ENCODE data around the gene RMC1.
"Not testable (repeated sequence)": the region's sequence is repeated elsewhere in the genome, so short reads cannot be mapped to it uniquely, and the experiment has no call there.

The RMC1 gene

DNA sequence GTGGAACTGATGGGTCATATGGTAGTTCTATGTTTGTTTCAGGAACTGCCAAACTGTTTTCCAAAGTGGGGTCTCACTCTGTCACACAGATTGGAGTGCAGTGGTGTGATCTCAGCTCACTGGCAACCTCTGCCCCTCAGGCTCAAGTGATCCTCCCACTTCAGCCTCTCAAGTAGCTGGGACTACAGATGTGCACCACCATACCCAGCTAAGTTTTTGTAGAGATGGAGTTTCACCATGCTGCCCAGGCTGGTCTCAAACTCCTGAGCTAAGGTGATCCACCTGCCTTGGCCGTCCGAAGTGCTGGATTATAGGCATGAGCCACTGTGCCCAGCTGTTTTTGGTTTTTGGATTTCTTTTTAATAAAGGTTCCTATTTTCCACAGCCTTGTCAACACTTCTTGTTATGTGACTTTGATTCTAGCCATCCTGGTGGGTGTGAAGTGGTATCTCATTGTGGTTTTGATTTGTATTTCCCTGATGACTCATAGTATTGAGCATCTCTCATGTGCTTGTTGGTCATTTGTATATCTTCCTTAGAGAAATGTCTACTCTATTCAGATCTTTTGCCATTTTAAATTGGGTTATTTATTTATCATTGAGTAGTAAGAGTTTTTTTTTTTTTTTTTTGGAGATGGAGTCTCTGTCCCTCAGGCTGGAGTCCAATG lies 60.2 kb downstream of the RMC1 start:
- DNase-seq (ENCODE audit: low read depth in 2 of 2) = no peak

DNA sequence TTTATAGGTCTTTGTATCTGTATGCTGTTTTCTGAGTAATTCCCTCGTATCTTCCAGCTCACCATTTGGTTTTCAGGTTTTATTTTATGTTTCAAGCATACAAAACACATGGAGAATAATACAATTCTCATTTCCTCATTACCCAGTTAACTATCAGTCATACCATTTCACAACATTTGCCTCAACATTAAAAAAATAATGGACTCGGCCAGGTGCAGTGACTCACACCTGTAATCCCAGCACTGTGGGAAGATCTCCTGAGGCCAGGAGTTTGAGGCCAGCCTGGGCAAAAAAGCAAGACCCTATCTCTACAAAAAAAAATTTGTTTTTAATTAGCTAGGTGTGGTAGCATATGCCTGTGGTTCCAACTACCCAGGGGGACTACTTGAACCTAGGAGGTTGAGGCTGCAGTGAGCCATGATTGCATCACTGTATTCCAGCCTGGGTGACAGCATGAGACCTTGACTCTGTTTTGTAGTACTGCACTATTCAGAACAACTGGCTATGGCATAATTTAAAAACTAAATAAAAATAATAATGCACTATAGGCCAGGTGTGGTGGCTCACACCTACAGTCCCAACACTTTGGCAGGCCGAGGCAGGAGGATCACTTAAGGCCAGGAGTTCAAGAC lies 62.7 kb downstream of the RMC1 start:
- no peak for DNase-seq (ENCODE audit: low read depth in 2 of 2)

DNA sequence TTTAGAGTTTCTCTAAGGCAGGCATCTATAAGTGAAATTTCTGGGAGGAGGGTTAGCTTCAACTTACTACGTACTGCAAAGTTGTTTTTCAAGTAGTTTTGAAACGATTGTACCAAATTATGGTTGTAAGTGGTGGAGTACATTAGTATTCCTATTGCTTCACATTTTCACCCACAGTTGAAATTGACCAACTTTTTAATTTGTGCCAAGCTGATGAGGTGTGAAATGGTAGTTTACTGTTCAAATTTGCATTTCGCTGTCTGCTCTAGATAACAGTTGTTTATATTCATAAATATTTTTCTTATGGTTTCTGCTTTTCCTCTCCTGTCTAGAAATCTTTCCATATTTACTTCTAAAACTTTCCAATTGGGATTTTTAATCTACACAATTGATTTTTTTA lies 64.4 kb downstream of the RMC1 start:
- DNase-seq (ENCODE audit: low read depth in 2 of 2) = no peak

GRCh38 chr18:23568281-23569138 lies 65.2 kb downstream of the RMC1 start:
- DNase-seq (ENCODE audit: low read depth in 2 of 2) = no peak

GRCh38 chr18:23569299-23570063 lies 66.2 kb downstream of the RMC1 start:
- DNase-seq (ENCODE audit: low read depth in 2 of 2) = no peak

DNA sequence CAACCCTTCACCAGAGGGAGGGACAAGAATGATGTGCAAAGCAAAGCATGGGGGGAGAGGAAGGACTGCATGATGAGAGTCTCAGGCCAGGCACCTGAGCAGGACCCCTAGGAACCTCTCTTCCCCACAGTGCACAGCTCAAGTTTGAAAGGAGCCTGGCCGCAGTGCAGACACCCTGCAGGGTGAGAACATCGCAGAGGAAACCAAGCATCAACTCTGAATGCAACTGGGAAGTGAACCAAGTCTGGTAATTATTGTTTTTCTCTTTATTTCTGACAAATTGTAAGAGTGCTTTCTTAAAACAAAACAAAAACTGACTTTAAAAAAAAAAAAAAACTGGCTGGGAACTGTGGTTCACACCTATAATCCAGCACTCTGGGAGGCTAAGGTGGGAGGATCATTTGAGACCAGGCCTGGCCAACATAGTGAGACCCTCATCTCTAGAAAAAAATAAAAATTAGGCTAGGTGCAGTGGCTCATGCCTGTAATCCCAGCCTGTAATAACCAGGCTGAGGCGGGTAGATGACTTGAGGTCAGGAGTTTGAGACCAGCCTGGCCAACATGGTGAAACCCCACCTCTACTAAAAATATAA lies 67.7 kb downstream of the RMC1 start:
- no peak for DNase-seq (ENCODE audit: low read depth in 2 of 2)

DNA sequence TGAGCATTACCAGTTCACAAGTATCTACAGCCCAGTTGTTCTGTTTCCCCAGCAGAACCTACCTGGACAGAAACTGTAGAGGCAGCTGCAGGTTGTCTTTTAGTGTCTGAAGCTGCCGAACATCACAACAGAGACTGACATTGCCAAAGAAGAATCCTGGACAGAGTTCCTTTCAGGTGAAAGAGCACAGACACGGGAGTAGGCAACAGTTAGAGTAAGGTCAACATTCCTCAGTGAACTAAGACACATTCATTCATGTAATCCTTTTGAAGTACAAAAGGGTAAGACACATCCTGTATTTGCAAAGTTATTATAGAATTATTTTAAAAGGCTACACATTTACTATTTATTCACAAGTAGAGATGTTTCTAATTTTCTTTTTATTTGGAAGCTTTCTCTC lies 68.7 kb downstream of the RMC1 start:
- DNase-seq (ENCODE audit: low read depth in 2 of 2) = no peak

- no peak for DNase-seq (ENCODE audit: low read depth in 2 of 2)
Observed at GRCh38 chr18:23572570-23572969, 69.3 kb downstream of the RMC1 start.

- DNase-seq (ENCODE audit: low read depth in 2 of 2) = no peak
Observed at GRCh38 chr18:23573020-23573419, 69.7 kb downstream of the RMC1 start.

GRCh38 chr18:23573626-23574431 lies 70.5 kb downstream of the RMC1 start:
- no peak for DNase-seq (ENCODE audit: low read depth in 2 of 2)

DNA sequence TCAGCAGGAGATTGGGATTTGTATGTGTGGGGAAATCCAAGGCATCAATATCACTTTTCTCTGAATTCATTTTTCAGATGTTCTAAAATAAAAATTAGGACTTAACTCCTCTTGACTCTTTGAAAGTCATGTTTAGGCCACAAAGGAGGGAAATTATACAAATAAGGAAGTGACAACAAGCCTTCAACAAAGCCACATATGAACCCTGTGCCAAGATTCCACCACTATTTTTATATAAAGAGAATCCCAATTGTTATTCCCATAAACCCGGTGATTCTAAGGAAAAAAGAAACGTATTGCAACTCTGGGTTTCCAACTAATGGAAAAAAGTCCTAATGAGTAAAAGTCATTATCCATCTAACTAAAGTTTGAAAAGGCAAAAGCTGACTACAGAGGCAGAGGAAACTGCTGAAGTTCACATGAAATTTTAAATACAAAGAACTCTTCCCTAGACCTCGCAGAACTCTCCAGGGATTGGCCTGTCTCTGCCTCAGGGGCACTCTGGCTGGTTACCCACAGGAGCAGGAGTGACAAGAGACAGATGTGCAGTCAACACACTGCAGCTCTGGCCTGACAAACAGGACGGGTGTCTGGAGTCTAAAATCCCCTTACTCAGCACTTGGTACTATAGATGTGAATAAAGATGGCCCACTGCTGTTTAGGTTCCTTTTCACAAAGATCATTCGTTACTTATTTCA lies 71.4 kb downstream of the RMC1 start:
- no peak for DNase-seq (ENCODE audit: low read depth in 2 of 2)

DNA sequence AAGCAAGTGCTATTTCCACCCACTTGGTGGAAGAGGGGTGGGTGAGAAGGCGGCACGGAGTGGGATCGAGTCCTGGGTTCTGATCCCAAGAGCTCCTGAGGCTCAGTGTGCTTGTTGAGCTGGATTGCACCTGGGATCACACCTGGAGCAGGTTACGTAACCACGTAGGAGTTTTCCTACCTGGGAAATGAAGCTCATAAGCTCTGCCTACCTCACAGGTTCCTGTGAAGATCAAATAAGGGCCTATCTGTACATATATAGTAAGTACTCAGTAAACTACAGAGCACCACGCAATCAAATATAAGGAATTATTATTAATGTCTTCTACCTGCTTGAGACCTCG lies 72.0 kb downstream of the RMC1 start:
- DNase-seq (ENCODE audit: low read depth in 2 of 2) = no peak

- not testable (repeated sequence) for DNase-seq (ENCODE audit: low read depth in 2 of 2)
Observed at GRCh38 chr18:23577521-23577920, 74.2 kb downstream of the RMC1 start.

DNA sequence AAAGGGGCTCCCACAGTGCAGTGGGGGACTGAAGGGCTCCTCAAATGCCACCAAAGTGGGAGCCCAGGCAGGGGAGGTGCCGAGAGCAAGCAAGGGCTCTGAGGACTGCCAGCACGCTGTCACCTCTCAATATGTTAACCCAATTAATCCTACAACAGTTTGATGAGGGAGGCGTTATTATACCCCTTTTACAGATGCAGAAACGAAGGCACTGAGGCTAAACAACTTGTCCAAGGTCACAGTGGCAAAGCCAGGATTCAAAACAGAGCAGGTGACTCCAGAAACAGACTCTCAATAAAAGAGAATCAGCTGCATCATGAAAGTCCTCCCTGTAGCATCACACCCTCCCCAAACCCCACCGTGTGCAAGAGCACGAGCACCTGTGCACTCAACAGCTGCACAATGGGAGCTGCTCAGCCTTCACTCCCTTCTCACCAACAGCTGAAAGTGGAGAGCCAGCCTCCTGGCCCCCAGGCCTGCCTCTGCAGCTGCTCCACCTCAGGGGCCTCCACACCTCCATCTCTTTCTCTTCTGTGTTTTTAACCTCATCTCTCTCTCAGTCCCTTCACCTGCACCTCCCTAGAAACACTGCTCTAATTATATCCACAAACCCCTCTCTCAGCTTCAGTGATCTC lies 74.9 kb downstream of the RMC1 start:
- DNase-seq (ENCODE audit: low read depth in 2 of 2) = no peak

GRCh38 chr18:23578891-23579653 lies 75.8 kb downstream of the RMC1 start:
- DNase-seq (ENCODE audit: low read depth in 2 of 2) = no peak

DNA sequence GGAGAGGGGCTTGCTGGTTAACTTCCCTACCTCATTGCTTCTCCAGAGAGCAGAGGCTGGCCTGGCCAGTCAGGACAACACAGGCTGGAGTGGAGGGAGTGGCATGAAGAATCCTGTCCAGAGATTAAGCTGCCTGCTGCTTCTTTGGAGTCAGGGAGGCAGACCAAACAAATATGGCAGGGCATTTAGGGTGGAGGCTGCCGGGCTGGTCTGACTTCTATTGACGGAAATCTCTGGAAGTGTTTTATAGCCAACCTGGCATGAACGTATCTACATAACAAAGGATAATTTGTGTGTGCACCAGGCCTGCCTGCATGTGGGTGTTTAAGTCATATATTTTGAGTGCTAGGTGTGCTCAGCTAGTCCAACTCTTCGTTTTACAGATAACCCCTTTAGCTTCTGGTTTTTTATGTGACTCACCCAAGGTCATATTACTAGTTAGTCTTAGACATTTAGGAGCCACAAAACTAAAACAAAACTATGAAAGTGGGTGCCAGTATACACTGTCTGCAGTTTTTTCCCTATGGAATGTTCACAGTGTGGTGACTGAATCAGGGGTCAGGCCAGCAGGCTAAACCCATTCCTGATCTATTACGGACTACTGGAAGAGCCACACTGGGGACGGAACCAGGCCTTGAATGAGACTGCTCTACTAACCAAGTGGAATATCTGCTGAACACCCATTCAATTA lies 77.5 kb downstream of the RMC1 start:
- no peak for DNase-seq (ENCODE audit: low read depth in 2 of 2)
